DMS153 treated with DMSO at 0.1 percent for 48 hours (cell line): ENCODE data around the gene ZFP37.
"Not testable (repeated sequence)": the region's sequence is repeated elsewhere in the genome, so short reads cannot be mapped to it uniquely, and the experiment has no call there.

Source experiments
- DNase-seq: peaks from one replicate; lab custom pipeline; 2025; ENCODE audit not compliant: unreplicated experiment; lab: John Stamatoyannopoulos, UW

Gene ZFP37

DNA sequence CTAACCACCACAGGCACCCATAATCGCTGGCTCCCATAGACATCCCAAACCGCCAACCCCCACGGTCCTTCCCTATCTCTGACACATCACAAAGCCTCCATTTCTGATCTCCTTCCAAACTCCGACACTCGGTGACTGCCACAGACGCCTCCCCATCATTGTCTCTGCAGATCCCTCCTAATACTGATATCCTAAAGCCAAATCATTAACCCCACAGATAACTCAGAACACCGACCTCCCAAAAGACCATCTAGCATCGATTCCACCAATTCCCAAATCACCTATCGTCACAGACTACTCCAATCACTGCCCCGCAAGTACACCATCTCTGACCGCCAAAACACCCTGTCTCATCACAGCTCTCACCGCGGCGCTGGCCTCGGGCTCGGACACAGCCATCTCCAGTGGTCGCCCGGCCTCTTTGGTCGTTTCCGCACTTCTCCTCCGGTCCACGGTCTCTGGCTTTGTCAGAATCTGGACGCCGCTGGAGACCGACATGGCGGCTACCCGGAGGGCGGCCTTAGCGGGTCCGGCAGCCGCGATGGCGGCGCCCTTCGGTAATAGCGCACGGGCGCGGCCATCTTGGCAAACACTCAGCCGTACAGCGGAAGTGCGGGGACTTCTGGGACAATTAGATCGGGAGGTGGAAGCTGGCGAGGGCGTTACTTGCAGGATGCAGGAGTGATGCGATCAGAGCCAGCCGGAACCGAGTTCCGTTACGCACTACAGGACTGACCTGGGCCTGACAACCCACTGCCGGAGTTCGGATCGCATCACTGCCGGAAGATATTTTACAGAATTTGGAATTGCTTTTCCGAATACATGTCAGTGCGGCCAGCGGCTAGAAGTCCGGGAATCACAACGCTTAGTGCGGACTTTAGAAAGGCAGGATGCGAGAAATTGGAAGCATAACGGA is at the start of gene ZFP37:
TSS of gene ZFP37 (minus strand) at position 534 of the 916 bp plus-strand sequence. CDS start at position 498, 36 bp downstream.
- no peak for DNase-seq

DNA sequence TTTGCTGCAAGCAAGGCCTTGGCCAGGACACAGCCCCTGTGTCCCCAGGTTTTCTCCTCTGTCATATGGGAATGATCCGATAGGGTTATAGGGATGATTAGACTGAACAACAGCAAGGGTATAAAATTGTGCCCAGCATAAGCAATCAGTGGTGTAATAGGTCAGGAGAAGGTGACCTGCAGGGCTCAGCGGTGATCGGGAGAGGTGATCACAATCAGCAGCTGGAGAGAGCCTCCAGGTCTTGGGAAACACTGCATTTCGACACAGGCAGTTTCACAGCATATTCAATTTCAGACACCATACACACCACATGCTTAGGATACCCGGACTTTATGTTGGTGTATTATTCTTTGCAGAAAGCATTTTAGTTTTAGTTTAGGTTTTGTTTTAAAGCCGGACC is 48.8 kb upstream of the ZFP37 start:
- not testable (repeated sequence) for DNase-seq

DNA sequence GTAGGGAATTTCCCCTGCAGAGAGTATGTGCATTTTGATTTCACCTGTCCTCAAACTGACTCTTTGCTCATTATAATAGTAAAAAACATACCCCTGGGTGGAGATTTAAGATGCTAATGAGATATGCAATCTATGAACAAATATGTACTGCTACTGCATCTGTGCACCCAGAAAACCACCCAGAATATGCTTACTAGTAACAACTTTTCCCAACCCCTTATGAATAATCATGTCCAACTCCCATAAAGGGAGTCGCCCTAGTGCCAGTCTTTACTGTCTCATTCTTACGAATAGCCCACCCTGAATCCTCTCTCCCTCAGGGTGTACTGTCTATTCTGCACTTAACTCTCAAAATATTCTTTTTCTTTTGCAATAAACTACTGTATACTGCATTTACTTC is 39.0 kb upstream of the ZFP37 start:
- no peak for DNase-seq

DNA sequence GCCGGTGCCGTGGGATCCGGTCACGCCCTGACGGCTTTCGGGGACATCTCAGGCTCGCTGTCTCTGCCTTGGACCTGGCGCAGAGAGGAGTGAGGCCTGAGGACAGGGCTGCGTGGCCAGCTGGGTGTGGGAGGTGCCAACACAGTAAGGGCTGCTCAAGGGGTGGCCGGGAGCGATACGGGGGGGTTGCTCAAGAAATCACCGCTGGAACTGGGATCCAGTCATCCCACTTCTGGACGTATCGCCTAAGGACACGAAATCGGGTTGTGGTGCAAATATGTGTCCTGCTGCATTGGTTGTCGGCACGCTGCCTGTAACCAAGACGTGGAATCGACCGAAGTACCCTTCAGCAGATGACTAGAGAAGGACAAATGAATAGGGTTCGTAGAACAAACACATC is 33.4 kb upstream of the ZFP37 start:
- not testable (repeated sequence) for DNase-seq

DNA sequence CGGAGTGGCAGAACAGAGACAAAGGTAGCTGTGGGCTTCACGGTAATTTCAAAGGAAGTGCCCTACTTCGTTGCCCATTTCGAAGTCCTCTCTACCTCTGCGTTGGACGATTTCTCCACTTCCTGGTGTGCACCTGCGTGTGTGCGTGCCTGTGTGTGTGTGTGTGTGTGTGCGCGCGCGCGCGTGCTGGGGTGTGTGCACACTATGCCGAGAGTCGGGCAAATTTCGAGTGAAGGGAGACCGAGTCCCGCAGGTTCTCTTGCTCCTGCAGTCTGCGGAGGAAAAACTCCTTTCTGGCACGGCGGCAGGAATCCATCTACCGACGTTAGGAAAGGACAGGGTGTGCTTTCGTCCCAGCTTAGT is 32.6 kb upstream of the ZFP37 start:
- DNase-seq: not testable (repeated sequence)

DNA sequence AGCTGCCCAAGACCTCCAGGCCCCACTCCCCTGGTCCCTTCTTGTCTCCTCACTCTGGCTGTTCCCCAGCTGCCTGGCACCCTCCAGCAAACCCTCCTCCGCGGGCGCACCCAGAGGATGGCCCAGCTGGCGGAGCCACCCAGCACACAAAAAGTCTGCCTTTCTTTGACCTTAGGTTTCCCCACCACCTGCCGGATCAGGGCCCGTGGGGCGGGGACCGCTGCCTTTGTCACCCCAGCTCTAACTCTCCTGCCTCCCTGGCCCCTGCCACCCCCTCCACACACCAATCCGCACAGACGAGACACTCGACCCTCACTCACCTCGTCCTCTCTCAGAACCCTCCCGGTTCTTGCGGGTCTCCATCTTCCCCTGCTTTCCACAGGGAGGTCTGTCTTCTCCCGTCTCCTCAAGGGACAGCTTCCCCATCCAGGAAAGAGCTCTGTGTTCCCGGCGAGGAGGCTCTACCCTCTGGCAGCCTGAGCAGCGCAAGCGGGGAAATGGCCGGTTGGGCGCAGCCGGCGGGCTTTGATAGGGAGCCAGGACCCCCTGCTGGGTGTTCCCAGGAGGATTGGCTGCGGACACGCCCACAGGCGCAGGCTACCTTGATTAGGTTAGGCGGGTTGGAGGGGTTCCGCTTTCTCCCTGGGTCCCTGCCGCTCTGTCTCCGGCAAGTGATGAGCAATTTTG is 32.1 kb upstream of the ZFP37 start:
- peak; percentile 33 for DNase-seq

DNA sequence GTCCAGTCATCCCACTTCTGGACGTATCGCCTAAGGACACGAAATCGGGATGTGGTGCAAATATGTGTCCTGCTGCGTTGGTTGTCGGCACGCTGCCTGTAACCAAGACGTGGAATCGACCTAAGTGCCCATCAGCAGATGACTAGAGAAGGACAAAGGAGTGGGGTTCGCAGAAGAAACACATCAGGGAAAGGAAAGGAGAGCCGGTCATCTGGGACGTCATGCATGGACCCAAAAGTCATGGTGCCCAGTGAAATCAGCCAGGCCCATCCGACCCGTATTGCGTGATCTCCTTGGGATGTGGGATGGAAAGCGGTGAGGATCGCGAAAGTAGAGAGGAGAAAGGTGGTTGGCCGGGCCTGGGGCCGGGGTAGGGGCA is 6.4 kb upstream of the ZFP37 start:
- not testable (repeated sequence) for DNase-seq

DNA sequence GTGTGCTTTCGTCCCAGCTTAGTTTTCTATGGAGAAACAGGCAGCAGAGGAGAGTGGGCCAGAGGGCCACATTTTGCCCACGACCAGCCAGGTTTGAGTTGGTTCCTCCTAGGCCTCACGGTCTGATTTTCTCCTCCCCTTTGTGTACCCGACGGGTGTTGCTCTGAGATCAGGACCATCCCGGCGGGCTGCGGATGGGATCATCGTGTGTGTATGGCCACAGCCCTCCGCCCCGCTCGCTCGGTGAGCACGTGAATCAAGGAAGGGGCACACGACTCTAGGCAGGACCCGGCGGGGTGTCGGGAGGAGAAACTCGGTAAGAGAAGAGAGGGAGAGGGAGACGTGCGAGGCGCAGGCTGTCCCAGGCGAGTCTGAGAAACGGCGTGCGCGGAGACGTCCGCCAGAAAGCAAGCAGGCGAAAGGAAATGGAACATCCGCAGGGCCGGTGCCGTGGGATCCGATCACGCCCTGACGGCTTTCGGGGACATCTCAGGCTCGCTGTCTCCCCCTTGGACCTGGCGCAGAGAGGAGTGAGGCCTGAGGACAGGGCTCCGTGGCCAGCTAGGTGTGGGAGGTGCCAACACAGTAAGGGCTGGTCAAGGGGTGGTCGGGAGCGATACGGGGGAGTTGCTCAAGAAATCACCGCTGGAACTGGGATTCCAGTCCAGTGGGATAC is 5.9 kb upstream of the ZFP37 start:
- not testable (repeated sequence) for DNase-seq

DNA sequence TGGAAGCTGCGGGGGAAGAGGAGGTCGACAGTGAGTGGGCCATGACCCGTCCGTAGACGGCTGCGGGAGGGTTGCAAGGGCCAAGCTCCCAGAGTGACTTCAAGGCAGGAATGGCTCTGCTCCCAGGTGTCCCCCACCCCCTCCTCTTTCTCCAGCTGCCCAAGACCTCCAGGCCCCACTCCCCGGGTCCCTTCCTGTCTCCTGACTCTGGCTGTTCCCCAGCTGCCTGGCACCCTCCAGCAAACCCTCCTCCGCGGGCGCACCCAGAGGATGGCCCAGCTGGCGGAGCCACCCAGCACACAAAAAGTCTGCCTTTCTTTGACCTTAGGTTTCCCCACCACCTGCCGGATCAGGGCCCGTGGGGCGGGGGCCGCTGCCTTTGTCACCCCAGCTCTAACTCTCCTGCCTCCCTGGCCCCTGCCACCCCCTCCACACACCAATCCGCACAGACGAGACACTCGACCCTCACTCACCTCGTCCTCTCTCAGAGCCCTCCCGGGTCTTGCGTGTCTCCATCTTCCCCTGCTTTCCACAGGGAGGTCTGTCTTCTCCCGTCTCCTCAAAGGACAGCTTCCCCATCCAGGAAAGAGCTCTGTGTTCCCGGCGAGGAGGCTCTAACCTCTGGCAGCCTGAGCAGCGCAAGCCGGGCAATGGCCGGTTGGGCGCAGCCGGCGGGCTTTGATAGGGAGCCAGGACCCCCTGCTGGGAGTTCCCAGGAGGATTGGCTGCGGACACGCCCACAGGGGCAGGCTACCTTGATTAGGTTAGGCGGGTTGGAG is 4.7 kb upstream of the ZFP37 start:
- not testable (repeated sequence) for DNase-seq

DNA sequence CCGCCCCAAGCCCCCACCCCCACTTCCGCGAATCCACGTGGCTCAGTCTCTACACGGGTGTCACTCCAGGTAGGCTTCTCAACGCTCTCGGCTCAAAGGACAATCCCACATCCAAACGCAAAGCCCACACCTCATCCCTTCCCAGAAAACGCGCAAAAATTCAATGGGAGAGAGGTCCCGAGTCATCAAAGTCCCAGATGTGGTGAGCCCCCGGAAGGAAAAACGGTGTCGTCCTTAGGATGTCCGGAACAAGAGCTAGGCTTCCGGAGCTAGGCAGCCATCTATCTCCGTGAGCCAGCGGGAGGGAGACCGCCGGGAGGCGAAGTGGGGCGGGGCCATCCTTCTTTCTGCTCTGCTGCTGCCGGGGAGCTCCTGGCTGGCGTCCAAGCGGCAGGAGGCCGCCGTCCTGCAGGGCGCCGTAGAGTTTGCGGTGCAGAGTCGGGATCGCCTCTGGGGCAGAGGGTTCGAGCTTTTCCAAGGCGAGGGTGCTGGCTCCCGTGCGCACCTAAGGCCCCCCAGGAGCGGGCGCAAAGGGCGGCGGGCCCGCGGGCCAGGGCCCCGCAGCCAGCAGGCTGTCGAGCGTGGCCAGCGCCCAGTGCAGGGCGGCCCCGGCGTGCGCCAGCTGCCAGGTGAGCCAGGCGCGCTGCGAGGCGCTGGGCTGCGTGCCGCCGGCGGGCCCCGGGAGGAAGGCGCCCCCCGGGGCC is 3.2 kb upstream of the ZFP37 start:
- DNase-seq: not testable (repeated sequence)

DNA sequence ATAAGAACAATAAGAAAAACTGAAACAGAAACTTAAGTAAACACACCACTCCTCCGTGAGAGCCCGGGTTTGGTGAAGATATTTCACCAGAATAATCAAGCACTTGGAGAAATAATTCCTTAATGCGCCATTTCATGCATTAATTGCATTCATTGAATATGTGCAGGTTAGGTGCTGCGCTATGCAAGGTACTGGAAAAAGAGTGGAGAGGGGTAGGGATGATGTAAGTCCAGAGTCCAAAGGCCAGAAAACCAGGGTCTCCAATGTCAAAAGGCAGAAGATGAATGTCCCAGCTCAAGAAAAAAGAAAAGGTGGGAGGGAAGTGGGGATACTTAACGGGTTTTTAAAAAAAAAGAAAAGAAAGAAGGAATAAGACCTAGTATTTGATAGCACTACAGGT is 669 bp upstream of the ZFP37 start:
- no peak for DNase-seq

DNA sequence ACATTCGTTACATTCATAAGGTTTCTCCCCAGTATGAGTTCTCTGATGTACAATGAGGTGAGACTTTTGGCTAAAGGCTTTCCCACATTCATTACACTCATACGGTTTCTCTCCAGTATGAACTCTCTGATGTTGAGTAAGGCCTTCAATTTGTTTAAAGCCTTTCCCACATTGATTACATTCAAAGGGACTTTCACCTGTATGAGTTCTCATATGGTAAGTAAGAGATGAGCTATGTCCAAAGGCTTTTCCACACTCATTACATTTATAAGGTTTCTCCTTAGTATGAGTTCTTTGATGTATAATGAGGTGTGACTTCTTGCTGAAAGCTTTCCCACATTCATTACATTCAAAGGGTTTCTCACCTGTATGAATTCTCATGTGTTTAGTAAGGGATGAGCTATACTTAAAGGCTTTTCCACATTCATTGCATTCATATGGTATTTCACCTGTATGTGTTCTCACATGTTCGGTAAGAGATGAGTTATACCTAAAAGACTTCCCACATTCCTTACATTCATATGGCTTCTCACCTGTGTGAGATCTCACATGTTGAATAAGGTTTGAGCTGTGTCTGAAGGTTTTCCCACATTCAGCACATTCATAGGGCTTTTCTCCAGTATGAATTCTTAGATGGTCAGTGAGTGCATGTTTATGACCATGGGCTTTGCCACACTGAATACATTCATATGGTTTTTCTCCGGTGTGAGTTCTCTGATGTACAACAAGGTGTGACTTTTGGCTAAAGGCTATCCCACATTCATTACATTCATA is 13.5 kb downstream of the ZFP37 start:
- DNase-seq: no peak

DNA sequence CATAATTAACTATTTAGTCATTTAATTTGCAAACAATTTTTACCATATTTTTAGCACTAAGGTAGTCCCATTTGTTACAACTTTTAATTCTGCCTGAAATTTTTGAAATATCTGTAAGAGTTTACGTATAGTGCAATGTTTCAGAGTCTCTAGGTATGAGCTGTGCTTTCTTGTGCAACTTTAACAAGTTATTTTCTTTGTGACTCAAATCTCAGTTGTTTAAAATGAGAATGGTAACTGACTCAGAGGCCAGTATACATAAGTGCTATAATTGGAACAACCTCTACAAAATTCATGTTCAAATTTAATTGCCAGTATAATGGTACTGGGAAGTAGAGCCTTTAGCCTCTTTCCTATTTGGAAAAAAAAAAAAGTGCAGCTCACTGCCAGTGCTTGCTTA is 30.3 kb downstream of the ZFP37 start:
- DNase-seq: no peak

DNA sequence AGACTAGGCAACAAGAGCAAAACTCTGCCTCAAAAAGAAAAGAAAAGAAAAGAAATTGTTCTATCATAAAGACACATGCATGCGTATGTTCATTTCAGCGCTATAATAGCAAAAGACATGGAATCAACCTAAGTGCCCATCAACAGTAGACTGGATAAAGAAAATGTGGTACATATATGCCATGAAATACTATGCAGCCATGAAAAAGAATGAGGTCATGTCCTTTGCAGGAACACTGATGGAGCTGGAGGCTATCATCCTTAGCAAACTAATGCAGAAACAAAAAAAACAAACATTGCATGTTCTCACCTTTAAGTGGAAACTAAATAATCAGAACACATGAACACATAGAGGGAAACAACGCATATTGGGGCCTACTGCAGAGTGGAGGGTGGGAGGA is 38.3 kb downstream of the ZFP37 start:
- DNase-seq: no peak

DNA sequence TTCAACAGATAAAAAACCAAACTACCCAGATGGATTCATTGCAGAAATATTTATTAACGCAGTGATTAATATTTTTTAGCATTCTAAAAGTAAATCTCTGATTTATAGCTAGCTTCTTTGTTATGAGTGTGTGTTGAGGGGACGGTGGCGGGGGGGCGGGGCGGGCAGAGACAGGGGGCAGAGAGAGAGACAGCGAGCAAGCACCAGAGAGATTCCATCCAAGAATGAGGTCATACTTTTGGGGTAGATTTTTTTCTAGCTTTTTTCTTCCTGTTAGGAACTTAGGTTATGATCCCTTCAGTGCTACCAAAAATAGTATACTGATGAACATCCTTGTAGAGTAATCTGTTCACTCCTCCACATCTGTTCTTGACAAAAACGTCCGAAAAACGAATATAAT is 44.0 kb downstream of the ZFP37 start:
- DNase-seq: no peak

DNA sequence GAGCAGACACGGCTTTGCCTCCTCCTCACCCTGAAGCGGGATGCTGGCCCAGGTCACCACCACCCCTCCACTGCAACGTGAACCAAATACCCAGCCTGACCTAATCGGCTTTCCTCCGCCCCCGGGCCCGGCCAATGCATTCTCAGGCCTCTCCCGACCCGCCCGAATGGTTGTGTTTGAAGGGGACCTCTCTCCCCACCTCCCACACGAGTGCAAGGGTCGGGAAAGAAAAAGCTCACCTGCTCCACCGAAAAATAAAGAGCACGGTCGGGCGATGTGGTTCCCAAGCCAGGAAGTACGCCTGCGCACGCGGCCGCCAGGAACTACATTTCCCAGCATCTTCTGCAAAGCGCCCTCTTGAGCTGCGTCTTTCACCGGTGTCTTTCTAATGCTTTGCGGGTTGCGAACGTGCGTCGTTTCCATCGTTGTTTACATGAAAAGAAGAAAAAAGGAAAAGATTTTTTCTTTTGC is 44.6 kb downstream of the ZFP37 start, which contains the start of gene ZNF883:
TSS of gene ZNF883 (minus strand) at position 282 of the 471 bp plus-strand sequence.
- DNase-seq: peak; percentile 10

DNA sequence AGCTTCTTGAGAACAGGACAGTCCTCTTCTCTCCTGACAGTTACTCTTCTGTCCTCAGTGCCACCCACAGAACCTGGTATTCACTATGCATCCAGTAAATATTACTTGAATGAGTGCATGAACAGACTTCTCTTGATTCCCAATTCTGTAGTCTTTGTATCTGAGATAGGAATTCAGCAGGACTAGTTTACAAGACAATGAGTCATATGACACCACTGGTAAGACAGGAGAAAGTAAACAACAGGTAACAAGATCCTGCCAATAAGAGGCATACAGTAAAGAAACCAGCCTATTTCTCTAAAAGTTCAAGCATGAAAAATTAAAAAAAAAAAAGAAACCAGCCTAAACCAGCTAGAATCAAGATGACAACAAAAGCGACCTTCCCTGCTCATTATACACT is 50.7 kb downstream of the ZFP37 start:
- no peak for DNase-seq

DNA sequence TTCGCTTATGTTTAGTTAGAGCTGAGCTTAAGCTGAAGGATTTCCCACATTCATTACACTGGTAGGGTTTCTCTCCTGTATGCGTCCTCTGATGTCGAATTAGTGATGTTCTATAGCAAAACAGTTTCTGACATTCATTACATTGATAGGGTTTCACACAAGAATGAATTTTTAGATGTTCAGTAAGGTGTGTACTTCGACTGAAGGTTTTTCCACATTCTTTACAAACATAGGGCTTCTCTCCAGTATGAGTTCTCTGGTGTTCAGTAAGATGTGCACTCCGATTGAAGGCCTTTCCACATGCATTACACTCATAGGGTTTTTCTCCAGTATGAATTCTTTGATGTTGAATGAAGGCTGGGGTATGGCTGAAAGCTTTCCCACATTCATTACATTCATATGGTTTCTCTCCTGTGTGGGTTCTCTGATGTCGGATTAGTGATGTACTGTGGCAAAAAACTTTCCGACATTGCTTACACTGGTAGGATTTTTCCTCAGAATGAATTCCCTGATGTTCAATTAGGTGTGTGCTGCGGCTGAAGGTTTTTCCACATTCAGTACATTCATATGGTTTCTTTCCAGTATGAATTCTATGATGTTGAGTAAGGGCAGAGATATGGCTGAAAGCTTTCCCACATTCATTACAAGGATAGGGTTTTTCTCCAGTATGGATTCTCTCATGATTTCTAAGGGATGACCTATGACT is 59.1 kb downstream of the ZFP37 start:
- no peak for DNase-seq
